ENCODE results near the gene MGAT4B. TPM values are rescaled to one million over a fixed set of nuclear protein-coding genes. Genes with fewer than 3 reads are reported as not detected.

The MGAT4B gene
- total RNA-seq, 1 donor from 2014 or later: 198 TPM

DNA sequence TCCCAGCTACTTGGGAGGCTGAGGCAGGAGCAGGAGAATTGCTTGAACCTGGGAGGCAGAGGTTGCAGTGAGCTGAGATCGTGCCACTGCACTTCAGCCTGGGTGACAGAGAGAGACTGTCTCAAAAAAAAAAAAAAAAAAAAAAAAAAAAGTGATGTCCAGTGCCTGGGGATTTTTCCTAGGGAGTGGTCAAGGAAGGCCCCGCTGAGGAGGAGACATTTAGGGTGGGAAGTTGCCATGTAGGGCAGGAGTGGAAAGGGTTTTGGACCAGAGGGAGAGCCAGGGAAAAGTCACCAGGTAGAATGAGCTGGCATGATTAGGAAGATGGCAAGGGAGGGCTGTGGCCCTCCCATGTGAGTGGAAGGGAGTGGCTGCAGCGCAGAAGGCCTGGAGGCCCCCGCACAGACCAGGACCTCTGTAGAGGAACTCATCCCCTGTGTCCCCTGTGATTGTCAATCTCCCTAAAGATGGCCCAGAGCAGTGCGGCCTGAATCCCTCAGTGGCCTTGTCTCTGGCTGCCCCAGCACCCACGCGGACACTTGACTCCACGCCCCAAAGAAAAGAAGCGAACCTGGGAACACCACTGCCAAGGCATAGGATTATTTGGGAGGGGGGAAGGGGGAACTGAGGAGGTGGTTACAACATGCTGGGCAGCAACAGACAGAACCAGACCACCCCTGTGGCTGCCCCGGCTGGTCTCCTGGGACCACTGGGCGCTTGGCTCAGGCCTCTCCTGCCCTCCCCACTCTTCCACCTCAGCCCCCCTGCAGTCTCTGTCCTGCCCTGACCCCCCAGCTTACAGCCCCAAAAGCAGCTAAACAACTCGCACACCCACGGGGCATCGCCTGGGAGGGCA is 11.5 kb upstream of the MGAT4B start:
- H3K36me3 Mint-ChIP-seq (ENCODE audit: unreplicated experiment): peaks cover 8% of the 10 kb centered on the region
- no peak for DNase-seq (ENCODE audit: extremely low spot score, unreplicated experiment)
- no peaks in the 10 kb centered on the region for H3K27me3 Mint-ChIP-seq (ENCODE audit: unreplicated experiment)
- peak overlapping the region; percentile 96 for H3K27ac Mint-ChIP-seq (ENCODE audit: unreplicated experiment)
- H3K9me3 Mint-ChIP-seq (ENCODE audit: unreplicated experiment): no peaks in the 10 kb centered on the region
- TF ChIP-seq, protein P1, sequence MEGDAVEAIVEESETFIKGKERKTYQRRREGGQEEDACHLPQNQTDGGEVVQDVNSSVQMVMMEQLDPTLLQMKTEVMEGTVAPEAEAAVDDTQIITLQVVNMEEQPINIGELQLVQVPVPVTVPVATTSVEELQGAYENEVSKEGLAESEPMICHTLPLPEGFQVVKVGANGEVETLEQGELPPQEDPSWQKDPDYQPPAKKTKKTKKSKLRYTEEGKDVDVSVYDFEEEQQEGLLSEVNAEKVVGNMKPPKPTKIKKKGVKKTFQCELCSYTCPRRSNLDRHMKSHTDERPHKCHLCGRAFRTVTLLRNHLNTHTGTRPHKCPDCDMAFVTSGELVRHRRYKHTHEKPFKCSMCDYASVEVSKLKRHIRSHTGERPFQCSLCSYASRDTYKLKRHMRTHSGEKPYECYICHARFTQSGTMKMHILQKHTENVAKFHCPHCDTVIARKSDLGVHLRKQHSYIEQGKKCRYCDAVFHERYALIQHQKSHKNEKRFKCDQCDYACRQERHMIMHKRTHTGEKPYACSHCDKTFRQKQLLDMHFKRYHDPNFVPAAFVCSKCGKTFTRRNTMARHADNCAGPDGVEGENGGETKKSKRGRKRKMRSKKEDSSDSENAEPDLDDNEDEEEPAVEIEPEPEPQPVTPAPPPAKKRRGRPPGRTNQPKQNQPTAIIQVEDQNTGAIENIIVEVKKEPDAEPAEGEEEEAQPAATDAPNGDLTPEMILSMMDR (IDR thresholded peaks at IDR 0.05): no peak
- peak overlapping the region; percentile 67 for H3K4me3 Mint-ChIP-seq (ENCODE audit: unreplicated experiment)
- H3K4me1 Mint-ChIP-seq (ENCODE audit: unreplicated experiment): peaks cover 43% of the 10 kb centered on the region

DNA sequence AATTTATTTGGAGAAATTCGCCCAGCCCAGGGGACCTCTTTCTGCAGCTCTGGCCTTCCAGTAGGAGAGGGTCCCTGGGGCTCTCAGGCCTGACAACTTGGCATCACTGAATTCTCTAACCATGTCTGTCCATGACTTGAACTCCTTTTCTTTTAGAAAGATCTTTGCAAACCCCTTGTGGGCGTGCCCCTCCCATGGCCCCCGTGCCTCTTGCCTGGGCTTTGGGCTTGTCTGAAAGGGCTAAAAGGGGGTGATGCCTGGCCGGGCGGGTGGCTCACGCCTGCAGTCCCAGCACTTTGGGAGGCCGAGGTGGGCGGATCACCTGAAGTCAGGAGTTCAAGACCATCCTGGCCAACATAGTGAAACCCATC is 10.8 kb upstream of the MGAT4B start:
- Mint-ChIP-seq H3K27ac (ENCODE audit: unreplicated experiment) (peak overlapping the region; percentile 96), H3K4me3 (ENCODE audit: unreplicated experiment) (no peak overlapping the region), H3K9me3 (ENCODE audit: unreplicated experiment) (no peaks in the 10 kb centered on the region), H3K27me3 (ENCODE audit: unreplicated experiment) (no peaks in the 10 kb centered on the region), H3K4me1 (ENCODE audit: unreplicated experiment) (peaks cover 37% of the 10 kb centered on the region), H3K36me3 (ENCODE audit: unreplicated experiment) (peaks cover 9% of the 10 kb centered on the region)
- TF ChIP-seq, protein P1 (IDR thresholded peaks at IDR 0.05): no peak
- DNase-seq (ENCODE audit: extremely low spot score, unreplicated experiment): no peak

DNA sequence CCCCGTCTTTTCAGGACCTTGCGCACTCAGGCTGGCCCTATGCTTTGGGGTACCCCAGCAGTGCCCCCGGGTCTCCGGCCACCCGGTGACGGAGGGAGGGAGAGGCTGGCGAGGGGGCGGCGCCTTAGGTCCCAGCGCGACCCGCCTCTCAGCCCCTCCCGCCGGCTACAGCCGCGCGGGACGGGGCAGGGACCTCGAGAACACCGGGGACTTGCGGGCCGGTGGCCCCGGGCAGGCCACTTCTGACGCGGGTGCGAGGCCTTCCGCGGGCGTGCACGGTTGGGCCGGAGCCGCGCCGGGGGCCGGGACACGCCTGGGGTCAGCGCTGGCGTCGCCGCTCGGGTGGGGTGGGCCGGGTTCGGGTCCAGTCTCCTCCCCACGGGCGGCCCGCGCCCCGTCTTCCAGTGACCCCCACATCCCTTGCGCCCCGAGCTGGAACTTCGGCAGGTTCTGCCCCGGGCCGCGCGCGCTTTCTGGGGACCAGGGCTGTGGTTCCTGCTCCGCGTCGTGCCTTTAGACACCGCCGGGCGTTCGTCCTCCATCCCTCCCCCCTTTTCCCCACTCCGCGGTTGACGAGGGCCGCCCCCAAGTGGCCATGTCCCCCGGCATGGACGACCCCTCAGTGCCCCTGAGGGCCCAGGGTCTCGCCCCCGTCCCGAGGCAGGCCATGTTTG is 10.3 kb upstream of the MGAT4B start:
- Mint-ChIP-seq H3K4me3 (ENCODE audit: unreplicated experiment) (no peak overlapping the region), H3K27me3 (ENCODE audit: unreplicated experiment) (no peaks in the 10 kb centered on the region), H3K27ac (ENCODE audit: unreplicated experiment) (no peak overlapping the region), H3K9me3 (ENCODE audit: unreplicated experiment) (no peaks in the 10 kb centered on the region), H3K4me1 (ENCODE audit: unreplicated experiment) (peaks cover 31% of the 10 kb centered on the region), H3K36me3 (ENCODE audit: unreplicated experiment) (peaks cover 7% of the 10 kb centered on the region)
- TF ChIP-seq, protein P1 (IDR thresholded peaks at IDR 0.05): no peak
- no peak for DNase-seq (ENCODE audit: extremely low spot score, unreplicated experiment)

DNA sequence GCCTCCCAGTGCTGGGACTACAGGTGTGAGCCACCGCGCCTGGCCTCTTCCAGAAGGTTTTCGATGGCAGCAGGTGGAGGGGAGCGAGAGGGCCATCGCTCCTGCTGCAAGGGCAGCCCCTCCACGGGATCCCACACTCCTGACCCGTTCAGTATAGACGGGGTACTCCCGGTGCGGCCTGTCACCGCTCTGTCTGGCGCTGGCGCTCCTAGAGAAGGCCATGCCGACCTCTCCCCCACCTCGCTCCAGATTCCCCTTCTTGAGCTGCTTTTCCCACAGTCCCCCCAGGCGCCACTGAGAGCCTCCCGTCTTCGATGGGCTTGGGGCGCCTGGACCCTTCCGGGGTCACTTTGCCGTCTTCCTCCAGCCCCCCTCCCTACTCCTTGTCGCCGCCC is 9.7 kb upstream of the MGAT4B start:
- Mint-ChIP-seq H3K27me3 (ENCODE audit: unreplicated experiment) (no peaks in the 10 kb centered on the region), H3K4me3 (ENCODE audit: unreplicated experiment) (no peak overlapping the region), H3K36me3 (ENCODE audit: unreplicated experiment) (peaks cover 7% of the 10 kb centered on the region)

More for the DNA sequence above, 9.7 kb upstream of the MGAT4B start:
- TF ChIP-seq, protein P1 (IDR thresholded peaks at IDR 0.05): no peak
- Mint-ChIP-seq H3K27ac (ENCODE audit: unreplicated experiment) (no peak overlapping the region), H3K4me1 (ENCODE audit: unreplicated experiment) (peaks cover 30% of the 10 kb centered on the region), H3K9me3 (ENCODE audit: unreplicated experiment) (no peaks in the 10 kb centered on the region)
- no peak for DNase-seq (ENCODE audit: extremely low spot score, unreplicated experiment)

Measured in osteocyte (in vitro differentiated cells).